Tibial artery (tissue), 4 donors: ENCODE results near the gene RETREG1.
"Not testable (repeated sequence)": the region's sequence is repeated elsewhere in the genome, so short reads cannot be mapped to it uniquely, and the experiment has no call there.

Source experiments
- DNase-seq, 2 donors: peaks; one replicate each; pipeline ENCODE4 v3.0.0-alpha.2; 2019
- H3K27ac ChIP-seq, 2 donors: fragments of 200-600 bp; sonication (generic) in 1 of 2; 1 replicate in 1 of 2; 2 replicates in 1 of 2; pipeline ENCODE4 v1.5.1; 2018 to 2019; ENCODE audit warnings: mild to moderate bottlenecking in 1 of 2
- H3K27me3 ChIP-seq, 2 donors: fragments of 200-600 bp; sonication (generic) in 1 of 2; one replicate each; pipeline versions ENCODE4 v1.5.1 to v1.6.0; 2016 to 2019
- H3K36me3 ChIP-seq, 3 donors: fragments of 200-600 bp; sonication (generic) in 2 of 3; one replicate each; pipeline ENCODE4 v1.5.1; 2016 to 2019; ENCODE audit warnings: mild to moderate bottlenecking in 2 of 3
- H3K4me1 ChIP-seq, 4 donors: fragments of 200-600 bp; sonication (generic) in 2 of 4; 1 replicate in 3 of 4; 2 replicates in 1 of 4; pipeline ENCODE4 v1.5.1; 2016 to 2019
- H3K4me3 ChIP-seq, 2 donors: fragments of 200-600 bp; sonication (generic) in 1 of 2; 1 replicate in 1 of 2; 2 replicates in 1 of 2; pipeline ENCODE4 v1.5.1; 2018 to 2019; ENCODE audit warnings: mild to moderate bottlenecking in 2 of 2
- H3K9me3 ChIP-seq, 3 donors: fragments of 200-600 bp; sonication (generic) in 1 of 3; one replicate each; pipeline ENCODE4 v1.5.1; 2016 to 2019
- intact Hi-C: fragments of 100-400 bp; cut with DNase I; formaldehyde crosslinking; loops from one replicate; pipeline ENCODE4 v1.15.0; 2023; ENCODE audit warnings: low total_unique reads
- TF ChIP-seq, protein P1 (sequence below), 2 experiments: fragments of 200-600 bp in 1 of 2; fragments of 450-650 bp in 1 of 2; IDR thresholded peaks; one replicate each; pipeline ENCODE4 v1.5.1; 2017 to 2019; ENCODE audit warnings: antibody characterized with exemption in 2 of 2, mild to moderate bottlenecking in 1 of 2, moderate library complexity in 1 of 2

RETREG1 gene

DNA sequence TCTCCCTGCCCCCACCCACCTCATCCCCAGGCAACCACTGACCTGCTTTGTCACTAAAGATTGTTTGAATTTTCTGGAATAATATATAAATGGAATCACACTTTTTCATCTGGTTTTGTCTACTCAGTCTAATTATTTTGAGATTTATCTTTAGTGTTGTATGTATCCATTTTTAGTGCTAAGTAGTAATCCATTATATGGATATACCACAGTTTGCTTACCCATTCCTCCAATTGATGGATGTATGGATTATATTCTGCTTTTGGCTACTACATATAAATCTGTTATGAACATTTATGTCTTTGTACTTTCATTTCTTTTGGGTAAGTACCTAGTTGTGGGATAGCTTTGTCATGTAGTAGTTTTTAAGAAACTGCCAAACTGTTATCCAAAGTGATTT is 136.7 kb downstream of the RETREG1 start:
- no peaks in the 10 kb centered on the region for H3K4me1 ChIP-seq
- no peak for DNase-seq
- TF ChIP-seq, protein P1, sequence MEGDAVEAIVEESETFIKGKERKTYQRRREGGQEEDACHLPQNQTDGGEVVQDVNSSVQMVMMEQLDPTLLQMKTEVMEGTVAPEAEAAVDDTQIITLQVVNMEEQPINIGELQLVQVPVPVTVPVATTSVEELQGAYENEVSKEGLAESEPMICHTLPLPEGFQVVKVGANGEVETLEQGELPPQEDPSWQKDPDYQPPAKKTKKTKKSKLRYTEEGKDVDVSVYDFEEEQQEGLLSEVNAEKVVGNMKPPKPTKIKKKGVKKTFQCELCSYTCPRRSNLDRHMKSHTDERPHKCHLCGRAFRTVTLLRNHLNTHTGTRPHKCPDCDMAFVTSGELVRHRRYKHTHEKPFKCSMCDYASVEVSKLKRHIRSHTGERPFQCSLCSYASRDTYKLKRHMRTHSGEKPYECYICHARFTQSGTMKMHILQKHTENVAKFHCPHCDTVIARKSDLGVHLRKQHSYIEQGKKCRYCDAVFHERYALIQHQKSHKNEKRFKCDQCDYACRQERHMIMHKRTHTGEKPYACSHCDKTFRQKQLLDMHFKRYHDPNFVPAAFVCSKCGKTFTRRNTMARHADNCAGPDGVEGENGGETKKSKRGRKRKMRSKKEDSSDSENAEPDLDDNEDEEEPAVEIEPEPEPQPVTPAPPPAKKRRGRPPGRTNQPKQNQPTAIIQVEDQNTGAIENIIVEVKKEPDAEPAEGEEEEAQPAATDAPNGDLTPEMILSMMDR (IDR thresholded peaks at IDR 0.05): no peak
- peaks cover 0 to 4% of the 10 kb centered on the region in 2 donors for H3K27me3 ChIP-seq
- no peak overlapping the region for H3K27ac ChIP-seq
- no peak overlapping the region for H3K4me3 ChIP-seq
- H3K9me3 ChIP-seq: no peaks in the 10 kb centered on the region
- no peaks in the 10 kb centered on the region for H3K36me3 ChIP-seq
- intact Hi-C loops: loop anchor here (10.0 kb wide), 1 partner anchor 725 kb away; no protein-coding TSS in a partner anchor

DNA sequence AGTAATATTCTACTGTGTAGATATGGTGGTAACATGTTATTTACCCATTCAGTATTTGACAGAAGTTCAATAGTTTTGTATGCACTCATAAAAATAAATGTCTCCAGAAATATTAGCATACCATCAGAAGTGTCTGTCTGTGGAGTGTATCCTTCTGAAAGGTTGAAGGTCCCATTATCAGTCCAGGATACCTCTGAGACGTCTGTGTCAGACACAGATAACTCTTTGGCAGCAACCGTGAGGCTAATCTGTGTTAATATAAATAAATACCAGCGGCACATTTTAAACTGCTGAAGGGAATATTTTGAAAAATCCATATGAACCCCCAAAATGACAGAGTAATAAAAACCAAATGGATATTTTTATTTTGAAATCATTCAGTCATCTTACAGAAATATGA is 139.3 kb downstream of the RETREG1 start:
- TF ChIP-seq, protein P1 (IDR thresholded peaks at IDR 0.05): no peak

GRCh38 chr5:16476417-16476816 is 140.4 kb downstream of the RETREG1 start:
- H3K27ac ChIP-seq, H3K36me3 ChIP-seq, H3K4me1 ChIP-seq, DNase-seq, H3K4me3 ChIP-seq, H3K9me3 ChIP-seq, intact Hi-C loops, H3K27me3 ChIP-seq: not testable (repeated sequence)

More for the DNA sequence above, 139.3 kb downstream of the RETREG1 start:
- intact Hi-C loops: no loop called here
- no peak for DNase-seq
- no peak overlapping the region for H3K27ac ChIP-seq
- no peaks in the 10 kb centered on the region for H3K36me3 ChIP-seq
- H3K4me3 ChIP-seq: no peak overlapping the region
- H3K4me1 ChIP-seq: no peaks in the 10 kb centered on the region
- H3K27me3 ChIP-seq: peaks cover 0 to 4% of the 10 kb centered on the region in 2 donors
- H3K9me3 ChIP-seq: no peaks in the 10 kb centered on the region

- no peak overlapping the region for H3K4me3 ChIP-seq
- H3K27me3 ChIP-seq: no peaks in the 10 kb centered on the region
- no peaks in the 10 kb centered on the region for H3K36me3 ChIP-seq
- TF ChIP-seq, protein P1 (IDR thresholded peaks at IDR 0.05): no peak
- intact Hi-C loops: no loop called here
- H3K4me1 ChIP-seq: peaks cover 0 to 17% (median 11%) of the 10 kb centered on the region in 4 donors
- H3K9me3 ChIP-seq: no peaks in the 10 kb centered on the region
- no peak for DNase-seq
- no peak overlapping the region for H3K27ac ChIP-seq
These were observed 145.4 kb downstream of the RETREG1 start for GRCh38 chr5:16471387-16471786.

- Histone ChIP-seq H3K27me3 (no peaks in the 10 kb centered on the region), H3K4me3 (no peak overlapping the region), H3K4me1 (peaks cover 0 to 42% (median 30%) of the 10 kb centered on the region in 4 donors), H3K9me3 (no peaks in the 10 kb centered on the region), H3K27ac (no peak overlapping the region), H3K36me3 (peaks cover 8 to 9% (median 8%) of the 10 kb centered on the region in 3 donors)
- DNase-seq: no peak
- TF ChIP-seq, protein P1 (IDR thresholded peaks at IDR 0.05): no peak
- intact Hi-C loops: loop anchor here (10.0 kb wide), 1 partner anchor 727 kb away; no protein-coding TSS in a partner anchor
These were observed 149.2 kb downstream of the RETREG1 start for GRCh38 chr5:16467363-16468219.
